Activated effector memory CD4-positive, alpha-beta T cell treated with anti-CD3 and anti-CD28 coated beads, Interleukin-2, amount 50 U/mL, for 16 hours (primary cell): ENCODE measurements around the gene HOMER3.
A peak's percentile ranks its signal among the peaks of the same experiment; 100 is the strongest.
"Not testable (repeated sequence)": the region's sequence is repeated elsewhere in the genome, so short reads cannot be mapped to it uniquely, and the experiment has no call there.

Source experiments
- DNase-seq: peaks from one replicate; pipeline ENCODE4 v3.0.0-alpha.2; 2020

Gene HOMER3

DNA sequence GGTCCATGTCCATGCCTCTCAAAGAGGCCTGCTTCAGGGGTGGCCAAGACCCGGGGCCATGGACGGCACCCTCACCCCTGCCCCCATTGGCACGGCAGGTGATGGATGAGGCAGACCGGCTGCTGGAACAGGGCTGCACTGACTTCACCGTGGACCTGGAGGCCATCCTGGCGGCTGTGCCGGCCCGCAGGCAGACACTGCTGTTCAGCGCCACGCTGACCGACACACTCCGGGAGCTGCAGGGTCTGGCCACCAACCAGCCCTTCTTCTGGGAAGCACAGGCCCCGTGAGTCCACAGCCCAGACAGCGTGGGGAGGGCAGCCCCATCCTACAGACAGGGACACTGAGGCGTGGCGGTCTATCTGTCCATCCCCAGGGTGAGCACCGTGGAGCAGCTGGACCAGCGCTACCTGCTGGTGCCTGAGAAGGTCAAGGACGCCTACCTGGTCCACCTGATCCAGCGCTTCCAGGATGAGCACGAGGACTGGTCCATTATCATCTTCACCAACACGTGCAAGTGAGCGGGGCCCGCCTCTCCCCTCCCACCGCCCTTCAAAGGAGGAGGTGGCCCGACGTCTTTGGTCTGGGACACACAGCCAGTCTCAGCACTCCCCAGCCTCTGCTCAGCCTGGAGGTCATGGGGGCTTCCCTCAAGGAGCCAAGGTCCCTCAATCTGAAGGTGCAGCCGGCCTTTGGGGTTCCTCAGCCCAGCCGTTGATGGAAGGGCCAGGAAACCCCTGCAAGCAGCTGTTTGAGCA lies 18.6 kb downstream of the HOMER3 start:
- no peak for DNase-seq

- DNase-seq = no peak
Observed at GRCh38 chr19:18921593-18921992, 19.4 kb downstream of the HOMER3 start.

DNA sequence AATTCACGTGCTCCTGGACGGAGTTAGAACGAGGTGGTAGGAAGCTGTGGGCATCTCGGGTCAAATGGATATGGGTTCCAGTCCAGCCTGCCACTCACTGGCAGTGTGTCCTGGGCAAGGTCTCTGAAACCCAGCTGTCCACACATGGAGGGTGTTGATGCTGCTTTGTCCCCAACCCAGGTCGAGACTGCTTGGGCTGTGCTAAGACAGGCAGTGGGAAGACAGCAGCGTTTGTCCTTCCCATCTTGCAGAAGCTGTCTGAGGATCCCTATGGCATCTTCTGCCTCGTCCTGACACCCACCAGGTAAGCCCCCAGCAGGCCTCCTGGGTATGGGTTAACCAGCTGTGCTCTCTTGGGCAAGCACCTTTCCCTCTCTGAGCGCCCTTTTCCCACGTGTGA lies 20.6 kb downstream of the HOMER3 start:
- no peak for DNase-seq

- DNase-seq = no peak
Observed at GRCh38 chr19:18919900-18920214, 21.2 kb downstream of the HOMER3 start.

- peak; percentile 99 for DNase-seq
Observed at GRCh38 chr19:18919086-18919899, 21.7 kb downstream of the HOMER3 start, which contains the start of the genes COPE and DDX49. Gene COPE, minus strand, starts transcription at chr19:18919387. Its CDS starts 39 bp downstream, at chr19:18919348. Gene DDX49, plus strand, starts transcription at chr19:18919715. Its CDS starts 27 bp downstream, at chr19:18919742.

GRCh38 chr19:18917593-18917992 lies 23.4 kb downstream of the HOMER3 start:
- DNase-seq = not testable (repeated sequence)

GRCh38 chr19:18915639-18916038 lies 25.4 kb downstream of the HOMER3 start:
- peak; percentile 74 for DNase-seq

- DNase-seq = no peak
Observed at GRCh38 chr19:18913466-18913865, 27.6 kb downstream of the HOMER3 start.

DNA sequence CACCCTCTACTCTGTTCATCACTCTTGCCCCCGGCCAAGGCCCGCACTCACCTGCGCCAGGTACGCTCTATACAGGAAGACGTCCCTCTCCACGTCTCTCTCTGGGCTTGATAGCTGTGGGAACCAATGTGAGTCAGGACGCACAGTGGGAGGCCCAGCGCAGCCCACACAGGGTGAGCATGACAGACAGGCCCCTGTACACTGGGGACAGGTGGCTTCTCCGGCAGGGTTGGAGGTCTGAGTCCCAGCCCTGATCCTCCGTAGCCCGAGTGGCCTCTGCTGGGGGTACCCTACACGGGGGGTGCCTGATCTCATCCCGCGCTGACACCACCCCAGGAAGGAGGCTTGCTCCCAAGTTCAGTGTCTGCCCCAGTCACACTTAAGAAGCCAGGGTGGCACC lies 28.1 kb downstream of the HOMER3 start:
- no peak for DNase-seq

DNA sequence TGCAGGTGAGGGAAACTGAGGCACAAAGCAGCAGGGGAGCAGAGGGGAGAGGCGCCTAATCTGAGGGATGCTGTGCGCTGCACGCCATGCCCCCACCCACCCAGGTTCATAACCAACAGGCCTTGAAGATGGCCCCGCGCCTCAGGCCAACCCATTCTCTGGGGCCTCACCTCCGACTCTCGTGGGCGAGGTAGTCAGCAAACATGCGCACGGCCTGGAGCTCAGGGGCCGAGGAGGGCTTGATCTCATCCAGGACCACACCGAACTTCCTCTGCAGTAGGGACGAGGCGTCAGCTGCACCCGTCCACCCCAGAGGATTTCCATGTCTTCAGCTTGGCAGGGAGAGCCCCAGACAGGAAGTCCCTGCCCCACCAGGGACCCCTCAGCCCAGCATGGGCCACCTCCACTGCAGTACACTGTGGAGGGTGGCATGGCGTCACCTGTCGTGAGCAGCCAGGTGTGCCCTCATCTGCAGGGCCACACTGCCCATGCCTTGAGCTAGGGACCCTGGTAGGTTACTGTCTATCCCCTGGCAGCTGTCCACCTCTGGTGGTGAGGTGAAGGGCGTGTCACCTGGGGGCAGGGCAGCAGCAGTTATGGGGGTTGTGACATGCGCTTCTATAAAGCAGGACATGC lies 30.1 kb downstream of the HOMER3 start:
- DNase-seq = no peak

- DNase-seq = no peak
Observed at GRCh38 chr19:18910010-18910409, 31.0 kb downstream of the HOMER3 start.

GRCh38 chr19:18908917-18909619 lies 31.9 kb downstream of the HOMER3 start:
- no peak for DNase-seq

DNA sequence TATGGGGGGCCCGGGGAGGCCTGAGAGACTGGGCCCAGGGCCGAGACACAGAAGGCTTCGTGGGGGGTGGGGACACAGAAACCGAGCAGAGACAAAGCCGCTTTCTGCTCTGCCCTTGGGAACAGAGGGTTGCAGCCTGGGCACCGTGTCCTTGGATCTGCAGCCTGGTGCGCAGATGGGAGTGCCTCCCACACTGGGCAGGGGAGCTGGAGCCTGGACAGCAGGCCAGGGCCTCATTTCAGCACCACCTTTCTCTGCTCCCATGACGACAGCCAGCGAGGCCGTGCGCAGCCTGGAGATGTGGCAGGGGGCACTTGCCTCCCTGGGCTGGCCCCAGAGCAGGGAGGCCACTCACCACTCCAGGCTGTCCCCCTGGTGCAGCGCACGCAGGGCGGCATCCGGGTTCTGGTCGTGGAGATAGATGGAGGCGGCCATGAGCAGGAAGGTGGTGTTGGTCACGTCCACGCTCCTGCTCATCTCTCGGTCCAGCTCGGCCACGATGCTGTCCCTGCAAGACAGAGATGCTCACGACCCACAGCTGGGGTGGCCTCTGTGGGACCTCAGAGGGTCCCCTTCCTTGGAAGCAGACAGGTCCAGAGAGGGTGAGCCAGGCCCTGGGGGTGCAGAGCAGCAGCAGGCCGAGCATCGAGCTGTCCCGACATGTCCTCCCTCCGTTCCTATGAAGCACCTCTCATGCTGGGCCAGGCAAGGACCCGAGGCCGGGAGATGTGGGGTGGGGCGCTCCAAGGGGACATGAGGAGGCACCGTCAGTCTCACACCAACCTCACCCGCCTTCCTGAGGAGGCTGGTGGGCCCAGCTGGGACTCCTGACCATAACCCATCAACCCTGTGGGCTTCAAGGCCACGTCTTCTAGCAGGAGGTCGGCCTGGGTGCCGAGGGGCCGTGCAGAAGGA lies 34.2 kb downstream of the HOMER3 start:
- DNase-seq = no peak

GRCh38 chr19:18905513-18906236 lies 35.3 kb downstream of the HOMER3 start:
- no peak for DNase-seq

- no peak for DNase-seq
Observed at GRCh38 chr19:18905058-18905456, 36.0 kb downstream of the HOMER3 start.

GRCh38 chr19:18904334-18905057 lies 36.5 kb downstream of the HOMER3 start:
- DNase-seq = no peak

- DNase-seq = no peak
Observed at GRCh38 chr19:18903156-18904037, 37.6 kb downstream of the HOMER3 start.

- not testable (repeated sequence) for DNase-seq
Observed at GRCh38 chr19:18902519-18902918, 38.5 kb downstream of the HOMER3 start.

- DNase-seq = no peak
Observed at GRCh38 chr19:18901491-18901890, 39.5 kb downstream of the HOMER3 start.
